ENCODE measurements around the gene PRKCA. TPM values are rescaled to one million over a fixed set of nuclear protein-coding genes. Genes with fewer than 3 reads are reported as not detected.

Gene PRKCA
- polyA plus RNA-seq, 2 of the 4 experiments (the other 2 are of a cell fraction): 28.8 to 65.0 TPM

- Histone ChIP-seq H3K4me3 (no peak overlapping the region), H3K4me2 (no peak overlapping the region), H3K9me3 (no peaks in the 10 kb centered on the region), H3K27ac (no peak overlapping the region), H3K4me1 (peaks cover 7% of the 10 kb centered on the region; the same call in 1 of the 3 replicates)
- TF ChIP-seq ZFP36 (IDR thresholded peaks at IDR 0.05; ENCODE audit: borderline replicate concordance, partially characterized antibody) (no peak), CHD2 (IDR thresholded peaks at IDR 0.05; ENCODE audit: low read length, partially characterized antibody) (no peak), PHF8 (IDR thresholded peaks at IDR 0.05; ENCODE audit: borderline replicate concordance, low read depth) (no peak), FOSB (CRISPR knock-in tag; IDR thresholded peaks at IDR 0.05) (no peak), ZC3H11A (IDR thresholded peaks at IDR 0.05) (no peak), HDAC2 (IDR thresholded peaks at IDR 0.05) (no peak), MYC (IDR thresholded peaks at IDR 0.05; ENCODE audit: borderline replicate concordance, low read length) (no peak), ZNF302 (CRISPR knock-in tag; IDR thresholded peaks at IDR 0.05) (no peak), EHMT2 (IDR thresholded peaks at IDR 0.05; ENCODE audit: low read depth) (no peak), EP300 (IDR thresholded peaks at IDR 0.05) (no peak)
- ChIA-PET POLR2A (no interaction called here), CTCF (no interaction called here)
- DNase-seq (ENCODE audit: low read depth in 1 of 2, low spot score in 1 of 2) (no peak), FAIRE-seq (no peak), ATAC-seq (no peak)
- 97% methylated on average over 4 of the region's 4 CpGs for WGBS (ENCODE audit: missing lambda C conversion rate)
These were observed 99.0 kb downstream of the PRKCA start for GRCh38 chr17:66401364-66401763.

GRCh38 chr17:66403846-66404556 is 101.6 kb downstream of the PRKCA start:
- ATAC-seq: no peak
- Histone ChIP-seq H3K4me2 (no peak overlapping the region), H3K9me3 (no peaks in the 10 kb centered on the region), H3K4me3 (no peak overlapping the region), H3K27ac (no peak overlapping the region), H3K4me1 (peaks cover 7% of the 10 kb centered on the region; the same call in 1 of the 3 replicates)
- 85% methylated on average over 8 of the region's 8 CpGs for WGBS (ENCODE audit: missing lambda C conversion rate)
- ChIA-PET POLR2A (no interaction called here), CTCF (interaction anchor here (0.9 to 2.5 kb wide), 8 partner anchors 11 to 118 kb away, joined by 3 to 6 read pairs (median 3); no protein-coding TSS in a partner anchor)
- no peak for TF ChIP-seq RAD21 (conservative IDR thresholded peaks at IDR 0.05 in 1 of 2, IDR thresholded peaks at IDR 0.05 in 1 of 2)
- TF ChIP-seq TP53 (CRISPR knock-in tag; IDR thresholded peaks at IDR 0.05): no peak
- no peak for TF ChIP-seq RARB (CRISPR knock-in tag; IDR thresholded peaks at IDR 0.05)
- TF ChIP-seq JUN (IDR thresholded peaks at IDR 0.05): no peak
- TF ChIP-seq FOXS1 (CRISPR knock-in tag; IDR thresholded peaks at IDR 0.05): no peak
- TF ChIP-seq ZNF302 (CRISPR knock-in tag; IDR thresholded peaks at IDR 0.05): no peak
- TF ChIP-seq MAFK (IDR thresholded peaks at IDR 0.05; ENCODE audit: partially characterized antibody): no peak
- TF ChIP-seq PHF8 (IDR thresholded peaks at IDR 0.05; ENCODE audit: borderline replicate concordance, low read depth): no peak
- TF ChIP-seq PBX3 (IDR thresholded peaks at IDR 0.05): no peak
- TF ChIP-seq CEBPB (IDR thresholded peaks at IDR 0.05): no peak
- no peak for TF ChIP-seq KDM1A (IDR thresholded peaks at IDR 0.05; ENCODE audit: low read depth)
- no peak for TF ChIP-seq ESRRA (IDR thresholded peaks at IDR 0.05; ENCODE audit: borderline replicate concordance, low read length)
- TF ChIP-seq BHLHE40 (IDR thresholded peaks at IDR 0.05; ENCODE audit: low read depth, low read length): no peak
- no peak for TF ChIP-seq RFX5 (IDR thresholded peaks at IDR 0.05)
- no peak for TF ChIP-seq USF2 (IDR thresholded peaks at IDR 0.05)
- DNase-seq (ENCODE audit: low read depth in 1 of 2, low spot score in 1 of 2): no peak
- no peak for FAIRE-seq
